ENCODE measurements around the gene CTIF. TPM values are rescaled to one million over a fixed set of nuclear protein-coding genes. Genes with fewer than 3 reads are reported as not detected.

The CTIF gene
- total and polyA plus RNA-seq, 11 donors = 21.2 to 93.0 (median 68.0) TPM

DNA sequence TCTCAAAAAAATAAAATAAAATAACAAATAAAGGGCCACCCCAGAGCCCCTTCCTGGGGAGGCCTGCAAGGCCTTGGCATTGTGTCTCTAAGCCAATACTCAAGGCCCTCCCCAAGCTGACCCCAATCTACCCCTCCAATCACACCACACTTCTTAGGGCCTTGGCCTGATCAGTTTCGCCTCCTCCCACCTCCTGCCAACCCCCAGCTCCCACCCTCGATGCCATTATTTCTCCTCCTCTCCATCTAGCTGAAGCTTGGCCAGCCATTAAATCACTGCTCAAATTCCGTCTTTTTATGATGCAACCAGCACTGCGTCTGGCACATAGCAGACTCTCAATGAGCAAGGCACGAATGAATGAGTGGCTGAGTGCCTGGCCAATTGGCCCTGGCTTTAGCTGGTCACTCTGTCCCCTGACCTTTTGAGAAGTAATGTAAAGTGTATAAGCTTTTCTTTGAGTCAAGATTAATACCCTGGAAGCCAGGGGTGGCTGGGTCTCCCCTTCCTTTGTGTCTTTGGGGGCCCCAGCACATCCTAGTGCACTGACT, 356.0 kb downstream of the CTIF start:
- Histone ChIP-seq H3K27ac (no peak overlapping the region), H3K9me3 (peaks cover 0 to 4% (median 0%) of the 10 kb centered on the region in 12 donors), H3K4me1 (peaks cover 0 to 26% (median 5%) of the 10 kb centered on the region in 12 donors), H3K36me3 (no peaks in the 10 kb centered on the region), H3K27me3 (no peaks in the 10 kb centered on the region), H3K4me3 (no peak overlapping the region)
- TF ChIP-seq, protein P1, sequence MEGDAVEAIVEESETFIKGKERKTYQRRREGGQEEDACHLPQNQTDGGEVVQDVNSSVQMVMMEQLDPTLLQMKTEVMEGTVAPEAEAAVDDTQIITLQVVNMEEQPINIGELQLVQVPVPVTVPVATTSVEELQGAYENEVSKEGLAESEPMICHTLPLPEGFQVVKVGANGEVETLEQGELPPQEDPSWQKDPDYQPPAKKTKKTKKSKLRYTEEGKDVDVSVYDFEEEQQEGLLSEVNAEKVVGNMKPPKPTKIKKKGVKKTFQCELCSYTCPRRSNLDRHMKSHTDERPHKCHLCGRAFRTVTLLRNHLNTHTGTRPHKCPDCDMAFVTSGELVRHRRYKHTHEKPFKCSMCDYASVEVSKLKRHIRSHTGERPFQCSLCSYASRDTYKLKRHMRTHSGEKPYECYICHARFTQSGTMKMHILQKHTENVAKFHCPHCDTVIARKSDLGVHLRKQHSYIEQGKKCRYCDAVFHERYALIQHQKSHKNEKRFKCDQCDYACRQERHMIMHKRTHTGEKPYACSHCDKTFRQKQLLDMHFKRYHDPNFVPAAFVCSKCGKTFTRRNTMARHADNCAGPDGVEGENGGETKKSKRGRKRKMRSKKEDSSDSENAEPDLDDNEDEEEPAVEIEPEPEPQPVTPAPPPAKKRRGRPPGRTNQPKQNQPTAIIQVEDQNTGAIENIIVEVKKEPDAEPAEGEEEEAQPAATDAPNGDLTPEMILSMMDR (IDR thresholded peaks at IDR 0.05) = no peak
- TF ChIP-seq POLR2A (IDR thresholded peaks at IDR 0.05) = no peak
- no peak for ATAC-seq
- 87 to 92% (median 90%) methylated on average over 5 of the region's 5 CpGs for WGBS, 4 donors
- no peak for DNase-seq
- intact Hi-C loops (cut with DNase I) = loop anchor here in 1 of 10 donors (5.0 kb wide), 1 partner anchor 43 kb away; no protein-coding TSS in a partner anchor

- Histone ChIP-seq H3K27ac (peak overlapping the region in 2 of 12 donors; percentile 48 to 84), H3K4me1 (peaks cover 0 to 27% (median 4%) of the 10 kb centered on the region in 12 donors), H3K27me3 (no peaks in the 10 kb centered on the region), H3K36me3 (no peaks in the 10 kb centered on the region), H3K9me3 (peaks cover 0 to 5% (median 0%) of the 10 kb centered on the region in 12 donors), H3K4me3 (no peak overlapping the region)
- TF ChIP-seq POLR2A (IDR thresholded peaks at IDR 0.05) = no peak
- TF ChIP-seq, protein P1 (IDR thresholded peaks at IDR 0.05) = no peak
- intact Hi-C loops (cut with DNase I) = no loop called here
- WGBS, 4 donors = 84 to 95% (median 94%) methylated on average over 8 of the region's 8 CpGs
- DNase-seq = no peak
- no peak for ATAC-seq
Measured at GRCh38 chr18:48896326-48896874, 357.6 kb downstream of the CTIF start.

GRCh38 chr18:48896875-48897511, 358.2 kb downstream of the CTIF start:
- ATAC-seq = peak; percentile 54 to 85 (median 73)

More at GRCh38 chr18:48896875-48897511, 358.2 kb downstream of the CTIF start:
- Histone ChIP-seq H3K4me1 (peaks cover 3 to 33% (median 9%) of the 10 kb centered on the region in 12 donors), H3K27ac (peak overlapping the region in 4 of 12 donors; percentile 11 to 84 (median 14)), H3K4me3 (no peak overlapping the region), H3K9me3 (peaks cover 0 to 5% (median 0%) of the 10 kb centered on the region in 12 donors), H3K36me3 (no peaks in the 10 kb centered on the region), H3K27me3 (no peaks in the 10 kb centered on the region)
- peak; percentile 62 to 81 (median 75) for DNase-seq
- intact Hi-C loops (cut with DNase I) = no loop called here
- TF ChIP-seq POLR2A (IDR thresholded peaks at IDR 0.05) = no peak
- TF ChIP-seq, protein P1 (IDR thresholded peaks at IDR 0.05) = peak in 1 of 12 donors; percentile 17
- WGBS, 4 donors = 82 to 90% (median 89%) methylated on average over 9 of the region's 9 CpGs

Measured in heart left ventricle (tissue), 16 donors.